HG02981 (cell line): Measurements from ENCODE around the gene P3H1.

ENCODE experiments used
- ATAC-seq: cut with Tn5 transposase; IDR thresholded peaks from one replicate; pipeline ENCODE4 v1.9.1; 2021; ENCODE audit warnings: mild to moderate bottlenecking, moderate library complexity; ENCODE audit not compliant: unreplicated experiment

P3H1 gene

GRCh38 chr1:42746436-42747105 is 20.3 kb downstream of the P3H1 start:
- no peak for ATAC-seq

DNA sequence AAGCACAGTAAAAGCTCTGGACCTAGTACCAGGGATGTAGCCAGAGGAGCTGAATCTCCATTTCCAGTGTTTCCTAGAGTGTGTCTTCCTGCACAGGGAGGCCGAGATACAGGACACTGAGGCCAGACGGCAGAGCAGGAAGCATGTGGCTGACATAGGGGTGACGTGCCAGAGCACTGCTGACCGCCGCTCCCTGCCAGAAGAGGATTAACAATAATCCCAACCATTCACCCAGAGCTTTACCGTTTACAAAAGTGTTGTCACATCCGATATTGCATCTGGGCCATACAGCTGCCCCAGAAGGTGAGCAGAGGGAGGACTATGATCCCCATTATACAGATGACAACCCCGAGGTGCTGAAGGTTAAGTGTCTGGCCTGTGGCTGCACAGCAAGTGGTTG is 21.0 kb downstream of the P3H1 start:
- ATAC-seq: no peak

DNA sequence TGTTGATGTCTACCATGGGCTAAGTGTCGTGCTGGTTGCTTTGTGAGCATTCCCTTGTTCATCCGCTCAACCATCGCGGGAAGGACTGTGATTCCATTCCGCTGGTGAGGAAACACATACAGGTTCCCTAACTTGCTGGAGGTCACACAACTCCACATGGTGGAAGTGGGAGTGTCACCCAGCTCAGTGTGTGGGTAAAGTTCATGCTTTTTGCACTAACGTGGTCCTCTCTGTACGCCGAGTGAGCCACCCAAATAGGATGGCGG is 22.7 kb downstream of the P3H1 start:
- no peak for ATAC-seq

DNA sequence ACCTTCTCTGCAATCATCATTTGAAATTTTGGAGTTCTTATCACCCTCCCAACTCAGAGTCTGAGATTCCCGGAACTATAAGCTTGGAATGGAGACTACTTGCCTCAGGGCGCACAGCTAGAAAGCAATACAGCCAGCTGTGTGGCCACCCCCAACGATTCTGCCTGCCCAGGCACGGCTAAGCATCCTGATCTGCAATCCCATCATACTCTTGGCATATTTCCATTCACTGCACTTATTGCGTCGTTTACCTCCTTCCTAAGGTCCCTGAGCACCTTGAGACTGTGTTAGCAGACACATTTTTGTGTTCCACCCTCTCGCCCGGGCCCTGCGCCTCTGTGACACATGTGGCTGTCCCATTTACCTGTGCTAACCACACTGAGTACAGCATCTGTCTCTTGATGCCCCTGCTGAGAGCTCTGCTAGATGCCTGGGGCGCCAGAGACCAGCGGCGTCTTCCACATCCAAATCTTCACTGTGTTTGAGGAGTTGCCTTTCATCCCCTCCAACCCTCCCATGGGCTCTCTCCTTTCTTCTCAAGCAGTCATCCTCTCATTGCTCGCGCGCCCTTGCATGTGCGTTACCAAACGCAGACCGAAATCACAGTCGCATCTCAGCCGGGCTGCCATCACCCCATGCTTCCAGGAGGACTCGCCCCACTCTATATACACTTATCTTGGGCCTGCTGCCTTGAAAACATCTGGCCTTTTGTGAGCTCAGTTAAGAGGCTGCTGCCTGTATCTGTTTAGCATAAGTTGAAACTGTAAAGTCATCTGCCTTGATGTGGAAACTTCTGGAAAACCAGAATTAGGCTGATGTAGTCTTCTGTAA is 23.3 kb downstream of the P3H1 start:
- ATAC-seq: no peak

GRCh38 chr1:42742617-42743316 is 24.1 kb downstream of the P3H1 start:
- no peak for ATAC-seq

- ATAC-seq: no peak
These were observed 24.7 kb downstream of the P3H1 start for GRCh38 chr1:42742141-42742540.

DNA sequence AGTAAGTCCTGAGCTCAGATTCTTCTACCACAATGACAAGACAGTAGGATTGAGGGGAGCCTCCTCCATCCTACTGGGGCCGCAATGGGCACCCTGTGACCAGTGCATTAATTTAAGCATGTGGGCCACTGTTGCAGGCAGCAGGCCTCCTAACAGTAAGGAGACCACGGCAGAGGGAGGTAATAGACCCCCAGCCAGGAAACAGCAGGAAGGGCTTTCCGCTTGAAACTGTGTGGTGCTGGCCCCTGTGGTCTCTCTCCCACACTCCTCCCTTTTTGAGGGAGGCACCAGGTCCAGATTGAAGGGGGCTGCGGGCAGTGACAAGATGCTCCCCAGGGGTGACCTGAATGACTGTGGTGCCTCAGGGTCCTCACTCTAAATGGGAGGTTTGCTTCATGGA is 25.1 kb downstream of the P3H1 start:
- ATAC-seq: no peak

DNA sequence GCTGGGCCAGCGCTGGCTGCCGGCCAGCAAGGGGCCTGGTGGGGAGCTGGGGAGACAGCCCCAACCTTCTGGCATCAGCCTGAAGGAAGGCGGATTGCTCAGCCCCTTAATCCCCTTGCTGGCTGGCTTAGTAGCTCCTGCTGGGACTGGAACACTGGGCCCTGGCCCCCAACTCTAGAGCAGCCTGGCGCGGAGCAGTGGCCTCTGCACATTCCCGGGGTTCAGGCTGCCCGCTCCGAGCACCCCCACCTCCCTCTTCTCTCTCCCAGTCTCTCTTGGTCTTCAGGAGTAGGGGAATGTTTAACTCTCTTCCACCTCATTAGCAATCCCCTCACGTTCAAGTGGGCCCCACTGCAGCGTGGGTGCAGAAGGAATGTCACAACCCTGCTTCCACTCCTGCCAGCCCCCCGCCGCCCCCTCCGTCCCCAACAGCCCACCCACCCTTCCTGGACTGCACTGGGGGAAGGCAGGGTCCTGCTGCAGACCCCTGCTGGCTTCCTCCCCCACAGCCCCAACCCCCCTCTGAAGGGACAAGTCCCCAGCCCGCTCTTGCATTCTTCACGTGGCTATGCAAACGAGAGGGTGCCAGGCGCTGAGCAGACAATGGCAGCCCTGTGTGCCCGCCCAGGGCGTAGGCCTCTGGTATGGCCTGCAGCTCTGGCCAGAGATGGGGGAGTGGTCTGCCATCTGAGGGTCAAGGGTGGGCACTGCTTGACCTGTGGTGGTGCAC is 25.8 kb downstream of the P3H1 start:
- no peak for ATAC-seq

GRCh38 chr1:42739753-42740700 is 26.8 kb downstream of the P3H1 start, which contains the start of gene CLDN19:
CLDN19 (minus strand) TSS chr1:42740236; CDS start chr1:42740063, 173 bp downstream.
- ATAC-seq: no peak

DNA sequence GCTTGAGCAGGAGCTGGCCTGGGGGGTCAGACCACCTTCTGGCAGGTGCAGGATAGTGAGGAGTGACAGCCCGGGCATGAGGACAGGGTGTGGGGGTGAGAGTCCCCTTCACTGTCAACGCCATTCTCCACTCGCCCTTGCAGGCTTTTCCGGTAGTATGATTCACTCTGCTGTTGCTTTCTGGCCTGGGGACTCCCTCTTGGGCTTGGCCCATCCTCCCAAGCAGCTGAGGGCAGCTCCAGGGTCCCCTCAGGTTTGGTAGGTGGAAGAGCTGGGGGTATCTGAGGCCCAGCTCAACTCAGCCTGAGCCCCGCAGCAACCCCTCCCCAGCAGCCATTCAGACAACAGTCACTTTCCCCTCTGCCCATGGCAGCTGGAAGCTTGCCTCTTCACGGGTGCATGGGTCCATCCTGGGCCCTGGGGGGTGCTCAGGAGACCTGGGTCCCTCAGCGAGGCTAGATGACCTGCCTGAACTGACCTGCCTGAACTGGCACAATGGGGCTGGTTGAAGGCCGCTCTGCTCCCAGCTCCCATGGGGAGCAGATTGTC is 28.1 kb downstream of the P3H1 start:
- ATAC-seq: no peak

- ATAC-seq: no peak
These were observed 28.7 kb downstream of the P3H1 start for GRCh38 chr1:42737986-42738677.

DNA sequence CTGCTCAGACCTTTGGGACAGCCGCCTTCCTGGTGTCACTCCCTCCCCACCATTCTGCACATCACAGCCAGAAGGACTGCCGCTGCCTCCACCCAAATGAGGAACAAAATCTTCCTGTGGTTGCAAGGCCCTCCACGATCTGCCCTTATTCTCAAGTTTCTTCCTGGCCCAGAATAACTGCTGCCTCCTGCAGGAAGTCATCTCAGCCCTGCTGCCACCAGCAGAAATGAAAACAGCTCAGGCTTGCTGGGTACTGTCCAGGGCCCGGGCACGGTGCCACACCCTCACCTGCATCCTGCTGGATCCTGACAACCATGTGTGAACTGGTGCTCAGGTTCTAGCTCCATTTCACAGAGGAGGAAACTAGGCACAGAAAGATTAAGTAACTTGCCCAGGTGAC is 29.6 kb downstream of the P3H1 start:
- ATAC-seq: no peak

DNA sequence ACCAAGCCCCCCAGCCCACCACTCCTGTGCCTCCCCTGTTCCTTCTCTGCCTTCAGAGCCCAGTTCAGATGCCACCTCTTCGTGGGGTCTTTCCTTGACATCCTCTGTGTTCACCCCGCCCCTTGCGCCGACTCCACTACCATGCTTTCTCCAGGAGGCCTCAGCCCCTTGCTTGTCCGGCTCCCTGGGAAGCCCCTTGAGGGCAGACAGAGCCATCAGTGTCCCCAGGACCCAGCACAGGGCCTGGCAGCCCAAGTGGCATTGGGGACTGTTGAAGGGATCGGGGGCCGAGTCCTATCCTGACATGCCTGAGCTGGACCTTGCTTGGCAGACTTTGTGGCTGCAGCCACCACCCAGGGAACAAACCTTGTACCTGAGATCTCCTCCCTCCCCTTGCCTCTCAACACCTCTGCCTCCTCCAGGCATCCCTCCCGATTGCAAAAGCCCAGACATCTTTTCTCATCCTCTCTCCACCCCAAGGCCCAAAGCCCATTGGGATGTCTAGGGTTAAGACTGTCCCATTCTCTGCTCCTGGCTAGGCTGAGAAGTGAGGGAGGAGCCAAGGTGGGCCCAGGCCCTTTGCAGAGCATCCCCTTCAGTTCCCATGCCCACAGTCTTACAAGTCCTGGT is 30.1 kb downstream of the P3H1 start:
- no peak for ATAC-seq

DNA sequence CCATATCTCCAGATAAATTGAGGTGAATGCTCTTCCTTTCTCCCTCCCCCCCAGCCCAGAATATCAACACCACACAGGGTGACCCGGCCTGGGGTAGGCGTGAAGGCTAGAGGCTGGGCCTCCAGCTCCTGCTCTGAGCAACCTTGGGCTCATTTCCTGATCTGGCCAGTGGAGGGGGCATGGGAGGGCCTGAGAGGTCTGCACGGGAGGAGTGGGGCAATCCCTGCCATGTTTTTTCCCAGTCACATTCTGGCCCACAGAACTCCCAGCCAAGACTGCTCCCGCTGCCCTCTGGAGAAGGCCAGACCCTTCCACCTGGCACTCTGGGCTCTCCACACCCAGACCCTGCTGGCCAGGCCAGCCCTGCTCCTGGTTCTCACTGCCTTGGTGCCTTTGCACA is 30.7 kb downstream of the P3H1 start:
- no peak for ATAC-seq

- no peak for ATAC-seq
These were observed 31.2 kb downstream of the P3H1 start for GRCh38 chr1:42735477-42736105.

DNA sequence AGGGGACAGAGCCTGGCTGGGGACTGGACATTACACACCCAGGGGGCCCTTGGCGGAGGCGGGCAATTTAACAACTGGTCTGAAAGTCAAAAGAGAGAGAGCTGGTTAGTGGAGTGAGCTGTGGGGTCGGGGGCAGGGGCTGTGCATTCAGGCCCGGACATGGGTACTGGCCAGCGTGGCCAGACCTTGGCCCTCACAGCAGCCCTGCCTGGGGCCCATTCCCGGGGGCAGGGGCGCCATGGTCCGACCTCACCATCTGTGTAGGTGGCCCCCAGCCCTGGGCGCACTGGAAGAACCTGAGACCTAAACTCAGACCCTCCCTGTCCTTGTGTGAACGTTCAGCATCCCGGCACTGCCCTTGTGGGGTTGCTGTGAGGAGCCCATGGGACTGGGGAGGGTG is 31.8 kb downstream of the P3H1 start:
- ATAC-seq: no peak

DNA sequence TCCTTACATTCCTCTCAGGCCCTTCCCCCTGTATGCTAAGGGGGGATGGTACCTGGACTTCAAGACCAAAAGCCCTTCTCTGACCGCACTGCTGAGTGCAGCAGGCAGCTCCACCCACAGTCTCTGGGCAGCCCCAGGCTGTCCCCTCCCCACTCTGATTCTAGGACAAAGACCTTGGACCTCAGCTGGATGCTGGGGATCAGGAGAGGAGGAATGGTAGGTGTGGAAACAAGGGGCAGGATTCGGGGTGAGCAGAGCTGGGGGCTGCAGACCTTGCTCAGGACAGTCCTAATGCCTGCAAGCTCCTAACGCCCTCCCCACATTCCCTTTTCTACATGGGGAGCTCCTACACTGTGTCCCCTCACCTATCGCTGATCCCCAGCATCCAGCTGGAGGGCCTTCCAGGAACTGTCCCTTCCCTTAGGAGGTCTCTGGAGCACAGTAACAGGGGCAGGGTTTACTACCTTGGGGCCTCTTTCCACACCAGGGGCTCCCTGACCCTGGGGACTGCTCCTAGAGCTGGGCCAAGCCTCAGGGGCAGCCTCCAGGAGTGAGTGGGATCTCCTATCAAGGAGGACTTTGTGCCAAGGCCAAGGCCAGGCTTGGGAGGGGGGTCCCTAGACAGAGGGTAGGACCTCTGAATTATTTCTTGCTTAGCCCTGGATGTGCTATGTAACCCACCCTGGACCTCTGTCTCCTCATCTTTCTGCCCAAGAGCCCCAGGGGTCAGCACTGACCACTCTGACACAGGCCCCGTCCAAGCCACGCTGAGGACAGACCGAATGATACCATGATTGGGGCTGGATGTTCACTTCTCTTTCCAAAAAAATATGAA is 32.4 kb downstream of the P3H1 start:
- no peak for ATAC-seq
